Choroid plexus epithelial cell (primary cell): ENCODE measurements around the gene SMLR1.
A peak's percentile ranks its signal among the peaks of the same experiment; 100 is the strongest.

ENCODE experiments used
- DNase-seq: peaks from one replicate; pipeline ENCODE4 v3.0.0-alpha.2; 2010; ENCODE audit warnings: low read depth
- H3K4me3 ChIP-seq: 2 replicates; pipeline ENCODE4 v1.5.1; 2011; ENCODE audit warnings: low read depth, mild to moderate bottlenecking, control low read depth, low read length, moderate library complexity
- TF ChIP-seq, protein P1 (sequence below): conservative IDR thresholded peaks from 2 replicates; pipeline ENCODE4 v1.5.1; 2011; ENCODE audit warnings: low read depth, mild to moderate bottlenecking, control low read depth, inconsistent platforms, low read length, moderate library complexity

The SMLR1 gene

DNA sequence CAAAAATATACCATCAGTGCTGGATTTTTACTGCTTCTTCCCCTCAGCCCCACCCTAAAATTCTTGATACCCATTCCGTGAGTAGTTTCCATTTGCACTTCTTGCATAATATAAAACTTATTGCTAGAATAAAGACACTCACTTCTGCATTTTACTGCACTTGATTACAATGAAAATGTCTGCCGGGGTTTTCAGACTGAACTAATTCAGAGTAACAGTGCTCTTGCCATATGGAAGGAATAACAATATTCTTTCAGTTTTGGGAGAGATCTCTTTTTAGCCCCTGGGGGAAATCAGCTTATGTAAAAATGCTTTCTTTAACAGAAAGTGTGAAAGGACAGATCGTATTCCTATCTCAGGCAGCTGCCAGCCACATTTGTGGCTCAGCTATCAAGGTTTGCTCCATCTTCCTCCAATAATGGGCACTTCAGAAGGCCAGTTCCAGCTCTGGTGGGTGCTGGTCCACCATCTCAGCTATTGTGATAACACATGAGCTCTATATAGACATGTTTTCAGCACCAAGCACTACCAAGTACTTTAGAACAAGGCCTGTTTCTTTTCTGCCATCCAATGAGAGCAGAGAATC lies 8.9 kb downstream of the SMLR1 start:
- no peak overlapping the region for H3K4me3 ChIP-seq
- no peak for DNase-seq
- TF ChIP-seq, protein P1, sequence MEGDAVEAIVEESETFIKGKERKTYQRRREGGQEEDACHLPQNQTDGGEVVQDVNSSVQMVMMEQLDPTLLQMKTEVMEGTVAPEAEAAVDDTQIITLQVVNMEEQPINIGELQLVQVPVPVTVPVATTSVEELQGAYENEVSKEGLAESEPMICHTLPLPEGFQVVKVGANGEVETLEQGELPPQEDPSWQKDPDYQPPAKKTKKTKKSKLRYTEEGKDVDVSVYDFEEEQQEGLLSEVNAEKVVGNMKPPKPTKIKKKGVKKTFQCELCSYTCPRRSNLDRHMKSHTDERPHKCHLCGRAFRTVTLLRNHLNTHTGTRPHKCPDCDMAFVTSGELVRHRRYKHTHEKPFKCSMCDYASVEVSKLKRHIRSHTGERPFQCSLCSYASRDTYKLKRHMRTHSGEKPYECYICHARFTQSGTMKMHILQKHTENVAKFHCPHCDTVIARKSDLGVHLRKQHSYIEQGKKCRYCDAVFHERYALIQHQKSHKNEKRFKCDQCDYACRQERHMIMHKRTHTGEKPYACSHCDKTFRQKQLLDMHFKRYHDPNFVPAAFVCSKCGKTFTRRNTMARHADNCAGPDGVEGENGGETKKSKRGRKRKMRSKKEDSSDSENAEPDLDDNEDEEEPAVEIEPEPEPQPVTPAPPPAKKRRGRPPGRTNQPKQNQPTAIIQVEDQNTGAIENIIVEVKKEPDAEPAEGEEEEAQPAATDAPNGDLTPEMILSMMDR, result no peak

GRCh38 chr6:130837067-130837466 lies 9.9 kb downstream of the SMLR1 start:
- DNase-seq, result no peak
- TF ChIP-seq, protein P1, result no peak

DNA sequence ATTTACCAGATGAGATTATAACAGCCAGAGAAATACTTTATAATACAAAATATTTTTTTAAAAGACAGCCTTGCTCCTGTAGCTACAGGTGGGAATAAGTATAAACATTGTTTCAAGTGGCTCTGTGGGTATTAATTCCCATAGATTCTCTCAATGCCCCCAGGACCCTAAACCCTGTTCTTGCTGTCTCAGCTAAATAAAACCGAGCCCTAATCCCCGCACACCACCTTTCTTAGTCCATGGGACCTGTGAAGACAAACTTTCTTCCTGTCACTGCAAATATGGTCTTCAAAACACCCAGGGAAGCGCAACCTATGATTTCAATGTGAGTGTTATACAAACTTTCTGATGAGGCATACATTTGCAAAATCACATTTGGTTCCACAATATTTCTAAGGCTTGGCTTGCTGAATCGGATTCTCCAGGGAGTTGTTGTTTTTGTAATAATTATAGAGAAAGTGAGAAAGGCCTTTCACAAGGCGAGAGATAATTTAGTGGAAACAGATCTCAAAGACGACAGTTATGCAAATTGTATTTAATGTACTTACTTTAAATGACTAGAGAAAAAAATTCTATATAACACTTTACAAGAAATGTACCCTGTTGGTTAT lies 11.1 kb downstream of the SMLR1 start:
- no peak overlapping the region for H3K4me3 ChIP-seq
- DNase-seq, result no peak
- TF ChIP-seq, protein P1, result no peak

More at GRCh38 chr6:130837067-130837466, 9.9 kb downstream of the SMLR1 start:
- H3K4me3 ChIP-seq, result no peak overlapping the region

DNA sequence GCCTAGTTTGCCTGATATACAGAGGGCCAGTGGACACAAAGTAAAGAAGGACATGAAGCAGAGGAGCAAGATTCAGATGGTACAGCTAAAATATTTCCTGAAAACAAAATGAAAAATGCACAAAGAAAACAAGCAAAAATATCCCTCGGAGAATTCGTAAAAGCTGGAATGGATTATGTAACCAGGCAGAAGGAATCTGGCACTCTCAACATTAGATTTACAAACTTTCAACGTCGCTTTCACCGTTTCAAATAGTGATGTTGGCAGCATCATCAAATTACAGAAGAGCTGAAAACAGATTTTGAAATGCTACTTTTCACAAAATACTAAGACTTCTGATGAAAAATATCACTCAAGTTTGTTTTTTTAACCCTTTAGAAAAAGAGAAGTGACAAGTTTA lies 11.7 kb downstream of the SMLR1 start:
- TF ChIP-seq, protein P1, result no peak
- DNase-seq, result peak; percentile 11
- H3K4me3 ChIP-seq, result no peak overlapping the region

GRCh38 chr6:130839379-130839778 lies 12.2 kb downstream of the SMLR1 start:
- TF ChIP-seq, protein P1, result no peak
- no peak for DNase-seq

DNA sequence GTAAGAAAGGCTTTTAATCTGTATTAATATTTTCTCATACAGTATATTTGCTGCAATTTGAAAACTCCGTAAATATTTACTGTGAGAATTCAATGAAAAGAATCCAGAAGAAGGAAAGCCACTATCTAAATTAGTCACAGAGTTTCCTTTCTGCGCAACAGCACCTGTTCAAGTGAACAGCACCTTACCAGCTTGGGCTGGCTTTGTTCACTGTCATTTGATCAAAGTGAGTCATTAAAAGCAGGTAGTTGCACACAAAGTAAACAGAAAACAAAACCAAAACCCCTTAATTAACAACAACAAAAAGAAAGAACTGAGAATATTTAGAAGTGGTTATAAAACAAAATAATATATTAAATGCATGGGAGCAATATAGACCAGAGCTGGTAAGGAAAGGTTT lies 12.8 kb downstream of the SMLR1 start:
- H3K4me3 ChIP-seq, result no peak overlapping the region
- no peak for DNase-seq
- TF ChIP-seq, protein P1, result no peak

More at GRCh38 chr6:130839379-130839778, 12.2 kb downstream of the SMLR1 start:
- H3K4me3 ChIP-seq, result no peak overlapping the region

GRCh38 chr6:130841128-130841728 lies 14.0 kb downstream of the SMLR1 start:
- TF ChIP-seq, protein P1, result no peak
- H3K4me3 ChIP-seq, result no peak overlapping the region
- no peak for DNase-seq
